OCI-LY3 (cell line): ENCODE measurements around the gene GGT1.

Experiments used
- CTCF ChIP-seq: fragments of 200-600, 300-600 bp; sonication (generic); IDR thresholded peaks from 2 replicates; pipeline ENCODE4 v1.5.1; 2014; ENCODE audit warnings: antibody characterized with exemption, low read length, low read depth
- EZH2phosphoT487 ChIP-seq: fragments of 200-600 bp; shearing (Covaris generic); IDR thresholded peaks from 2 replicates; pipeline ENCODE4 v1.6.1; 2018; ENCODE audit warnings: antibody characterized with exemption, mixed run types, low read depth

- TF ChIP-seq EZH2phosphoT487 (no peak), CTCF (no peak)
Observed at GRCh38 chr22:24601217-24602104, 1.5 kb upstream of the GGT1 start.
